Caco-2 (cell line): ENCODE data around the gene KCTD2. TPM values are rescaled to one million over a fixed set of nuclear protein-coding genes. Genes with fewer than 3 reads are reported as not detected.

Experiments
- BruUV-seq: library from RNA; stranded (reverse); fragments of 400-500 nt; replicated peaks from 2 replicates; lab custom pipeline; 2021; lab: Mats Ljungman, UMichigan
- CTCF ChIA-PET: fragments of 300-600 bp; sonication (Branson Sonifier 250); formaldehyde crosslinking; loops from one replicate; lab custom pipeline; 2022; ENCODE audit warnings: antibody characterized with exemption; lab: Charles Lee
- POLR2A ChIA-PET: fragments of 300-600 bp; sonication (Branson Sonifier 250); formaldehyde crosslinking; loops from one replicate; lab custom pipeline; 2022; ENCODE audit warnings: antibody characterized with exemption; lab: Charles Lee
- DNase-seq, 2 experiments: peaks; one replicate each; pipeline versions ENCODE4 v3.0.0 to v3.0.0-alpha.2; 2020 to 2022
- H3K27me3 ChIP-seq: replicated peaks from 2 replicates; pipeline ENCODE4 v1.6.0; 2011; ENCODE audit warnings: low read length; ENCODE audit not compliant: control insufficient read depth, insufficient read depth
- H3K36me3 ChIP-seq: 2 replicates; pipeline ENCODE4 v1.5.1; 2011; ENCODE audit warnings: low read length; ENCODE audit not compliant: control insufficient read depth, insufficient read depth
- H3K4me1 ChIP-seq: fragments of 250-450 bp; sonication (Bioruptor Pico); 2 replicates; pipeline ENCODE4 v1.5.1; 2020; ENCODE audit warnings: mild to moderate bottlenecking
- H3K4me3 ChIP-seq: 2 replicates; pipeline ENCODE4 v1.5.1; 2011; ENCODE audit warnings: low read depth, mild to moderate bottlenecking, control low read depth, low read length
- H3K9me3 ChIP-seq: fragments of 250-450 bp; sonication (Bioruptor Pico); 2 replicates; pipeline ENCODE4 v1.5.1; 2020; ENCODE audit warnings: mild to moderate bottlenecking, moderate library complexity
- H3K27ac Mint-ChIP-seq: one replicate; pipeline ENCODE4 v1.8.0; 2022; ENCODE audit warnings: mixed read lengths; ENCODE audit not compliant: unreplicated experiment
- H3K27me3 Mint-ChIP-seq: one replicate; pipeline ENCODE4 v1.8.0; 2022; ENCODE audit warnings: mixed read lengths; ENCODE audit not compliant: insufficient read depth, unreplicated experiment
- H3K36me3 Mint-ChIP-seq: one replicate; pipeline ENCODE4 v1.8.0; 2022; ENCODE audit warnings: mild to moderate bottlenecking, mixed read lengths; ENCODE audit not compliant: insufficient read depth, unreplicated experiment
- H3K4me1 Mint-ChIP-seq: one replicate; pipeline ENCODE4 v1.8.0; 2022; ENCODE audit warnings: low read depth, mixed read lengths; ENCODE audit not compliant: unreplicated experiment
- H3K4me3 Mint-ChIP-seq: one replicate; pipeline ENCODE4 v1.8.0; 2022; ENCODE audit warnings: mild to moderate bottlenecking, moderate library complexity, mixed read lengths; ENCODE audit not compliant: unreplicated experiment
- H3K9me3 Mint-ChIP-seq: one replicate; pipeline ENCODE4 v1.8.0; 2022; ENCODE audit warnings: mixed read lengths; ENCODE audit not compliant: unreplicated experiment
- CTCF ChIP-seq, 2 experiments: fragments of 200-600 bp in 1 of 2; IDR thresholded peaks; 1 replicate in 1 of 2; 2 replicates in 1 of 2; pipeline versions ENCODE4 v1.5.1 to v1.8.0; 2011 to 2022; ENCODE audit warnings: antibody characterized with exemption in 1 of 2, control low read depth in 1 of 2, inconsistent platforms in 1 of 2, low read depth in 1 of 2, low read length in 1 of 2, mild to moderate bottlenecking in 1 of 2, moderate library complexity in 1 of 2; ENCODE audit not compliant: insufficient read depth in 1 of 2, severe bottlenecking in 1 of 2, unreplicated experiment in 1 of 2
- intact Hi-C: fragments of 100-400 bp; cut with micrococcal nuclease; formaldehyde crosslinking; loops from one replicate; pipeline ENCODE4 v1.10.0; 2022; ENCODE audit not compliant: unreplicated experiment
- total RNA-seq: library from RNA; stranded (reverse); gene quantifications from 2 replicates; pipeline ENCODE4 v1.2.3, GENCODE V29; 2022

Gene KCTD2
- total RNA-seq, 1 experiment from 2014 or later: 28.8 TPM

- H3K4me3 Mint-ChIP-seq: peak overlapping the region; percentile 19
- H3K36me3 ChIP-seq: peaks cover 3% of the 10 kb centered on the region
- POLR2A ChIA-PET: no interaction called here
Measured at GRCh38 chr17:75097865-75098264, 50.8 kb downstream of the KCTD2 start.

GRCh38 chr17:75098861-75099260 lies 51.8 kb downstream of the KCTD2 start:
- Histone ChIP-seq H3K36me3 (peaks cover 3% of the 10 kb centered on the region), H3K27me3 (no peaks in the 10 kb centered on the region), H3K9me3 (no peaks in the 10 kb centered on the region), H3K4me3 (no peak overlapping the region), H3K4me1 (peaks cover 24% of the 10 kb centered on the region)
- CTCF ChIA-PET: interaction anchor here (0.9 to 1.2 kb wide), 3 partner anchors 11 to 21 kb away, joined by 3 to 4 read pairs (median 3); partner anchors contain the start of gene SLC16A5
- TF ChIP-seq CTCF (IDR thresholded peaks at IDR 0.05; ENCODE audit: insufficient read depth in 1 of 2, low read depth in 1 of 2, low read length in 1 of 2, severe bottlenecking in 1 of 2, unreplicated experiment in 1 of 2): no peak
- DNase-seq: no peak
- Mint-ChIP-seq H3K27me3 (no peaks in the 10 kb centered on the region), H3K4me1 (peaks cover 25% of the 10 kb centered on the region), H3K4me3 (no peak overlapping the region), H3K36me3 (peaks cover 54% of the 10 kb centered on the region), H3K27ac (peak overlapping the region; percentile 95), H3K9me3 (no peaks in the 10 kb centered on the region)
- BruUV-seq: no TSS peak
- intact Hi-C loops: no loop called here
- POLR2A ChIA-PET: no interaction called here

More at GRCh38 chr17:75097865-75098264, 50.8 kb downstream of the KCTD2 start:
- peak overlapping the region; percentile 95 for H3K27ac Mint-ChIP-seq
- intact Hi-C loops: no loop called here
- H3K36me3 Mint-ChIP-seq: peaks cover 60% of the 10 kb centered on the region
- H3K4me1 ChIP-seq: peaks cover 34% of the 10 kb centered on the region
- H3K4me1 Mint-ChIP-seq: peaks cover 35% of the 10 kb centered on the region
- CTCF ChIA-PET: no interaction called here
- no peaks in the 10 kb centered on the region for H3K9me3 Mint-ChIP-seq
- DNase-seq: no peak
- BruUV-seq: no TSS peak
- H3K27me3 Mint-ChIP-seq: no peaks in the 10 kb centered on the region
- no peaks in the 10 kb centered on the region for H3K27me3 ChIP-seq
- H3K4me3 ChIP-seq: no peak overlapping the region
- H3K9me3 ChIP-seq: no peaks in the 10 kb centered on the region
- TF ChIP-seq CTCF (IDR thresholded peaks at IDR 0.05; ENCODE audit: insufficient read depth in 1 of 2, low read depth in 1 of 2, low read length in 1 of 2, severe bottlenecking in 1 of 2, unreplicated experiment in 1 of 2): no peak

GRCh38 chr17:75099881-75100595 lies 53.0 kb downstream of the KCTD2 start:
- peaks cover 12% of the 10 kb centered on the region for H3K4me1 ChIP-seq
- ChIA-PET CTCF (interaction anchor here (0.9 to 1.2 kb wide), 2 partner anchors 14 to 22 kb away, joined by 3 to 4 read pairs; no protein-coding TSS in a partner anchor), POLR2A (no interaction called here)
- intact Hi-C loops: no loop called here
- H3K27ac Mint-ChIP-seq: no peak overlapping the region
- peaks cover 3% of the 10 kb centered on the region for H3K36me3 ChIP-seq
- no peaks in the 10 kb centered on the region for H3K9me3 ChIP-seq
- no TSS peak for BruUV-seq
- H3K27me3 Mint-ChIP-seq: no peaks in the 10 kb centered on the region
- TF ChIP-seq CTCF (IDR thresholded peaks at IDR 0.05; ENCODE audit: insufficient read depth in 1 of 2, low read depth in 1 of 2, low read length in 1 of 2, severe bottlenecking in 1 of 2, unreplicated experiment in 1 of 2): no peak
- H3K4me3 Mint-ChIP-seq: no peak overlapping the region
- peaks cover 50% of the 10 kb centered on the region for H3K36me3 Mint-ChIP-seq
- H3K9me3 Mint-ChIP-seq: no peaks in the 10 kb centered on the region
- no peaks in the 10 kb centered on the region for H3K27me3 ChIP-seq
- no peak overlapping the region for H3K4me3 ChIP-seq
- DNase-seq: no peak
- H3K4me1 Mint-ChIP-seq: peaks cover 19% of the 10 kb centered on the region
